AG10803 (cell line): ENCODE data around the gene RARG.

Experiments
- DNase-seq: peaks from one replicate; pipeline ENCODE4 v3.0.0; 2010; ENCODE audit warnings: low read depth
- H3K4me3 ChIP-seq: 2 replicates; pipeline ENCODE4 v1.5.1; 2011; ENCODE audit warnings: mild to moderate bottlenecking, low read length, control low read depth
- TF ChIP-seq, protein P1 (sequence below): conservative IDR thresholded peaks from 2 replicates; pipeline ENCODE4 v1.5.1; 2011; ENCODE audit warnings: mild to moderate bottlenecking, low read length, control low read depth, inconsistent platforms

Gene RARG

DNA sequence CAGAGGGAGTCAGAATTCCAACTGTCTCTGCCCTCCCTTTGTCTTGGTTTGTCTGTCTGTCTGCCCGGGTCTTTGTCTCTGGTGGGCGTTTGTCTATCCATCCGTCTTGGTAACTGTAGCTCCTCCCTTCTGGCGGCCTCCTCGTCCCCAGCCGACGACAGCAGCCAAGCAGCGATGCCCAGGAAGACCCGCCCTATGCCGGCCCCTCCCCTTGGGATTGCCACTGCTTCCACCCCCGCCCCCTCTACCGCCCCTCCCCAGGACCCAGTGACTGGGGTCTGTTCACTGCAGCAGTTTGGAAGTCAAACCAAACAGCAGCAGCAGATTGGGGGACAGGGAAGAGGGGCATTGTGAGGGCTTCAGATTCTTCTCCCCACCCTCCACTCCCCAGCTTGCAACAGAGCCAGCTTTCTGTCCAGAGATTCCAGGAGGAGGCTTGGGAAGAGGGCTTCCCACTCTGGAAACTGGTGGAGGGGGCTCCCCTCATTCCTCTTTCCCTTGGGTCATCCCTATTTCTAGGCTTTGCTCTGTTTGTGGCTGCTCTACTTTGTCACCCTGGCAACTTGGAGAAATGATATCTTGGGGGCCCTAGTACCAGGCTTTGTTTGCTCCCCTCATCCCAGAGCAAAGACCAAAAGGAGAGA is 2.4 kb upstream of the RARG start:
- no peak for DNase-seq
- TF ChIP-seq, protein P1, sequence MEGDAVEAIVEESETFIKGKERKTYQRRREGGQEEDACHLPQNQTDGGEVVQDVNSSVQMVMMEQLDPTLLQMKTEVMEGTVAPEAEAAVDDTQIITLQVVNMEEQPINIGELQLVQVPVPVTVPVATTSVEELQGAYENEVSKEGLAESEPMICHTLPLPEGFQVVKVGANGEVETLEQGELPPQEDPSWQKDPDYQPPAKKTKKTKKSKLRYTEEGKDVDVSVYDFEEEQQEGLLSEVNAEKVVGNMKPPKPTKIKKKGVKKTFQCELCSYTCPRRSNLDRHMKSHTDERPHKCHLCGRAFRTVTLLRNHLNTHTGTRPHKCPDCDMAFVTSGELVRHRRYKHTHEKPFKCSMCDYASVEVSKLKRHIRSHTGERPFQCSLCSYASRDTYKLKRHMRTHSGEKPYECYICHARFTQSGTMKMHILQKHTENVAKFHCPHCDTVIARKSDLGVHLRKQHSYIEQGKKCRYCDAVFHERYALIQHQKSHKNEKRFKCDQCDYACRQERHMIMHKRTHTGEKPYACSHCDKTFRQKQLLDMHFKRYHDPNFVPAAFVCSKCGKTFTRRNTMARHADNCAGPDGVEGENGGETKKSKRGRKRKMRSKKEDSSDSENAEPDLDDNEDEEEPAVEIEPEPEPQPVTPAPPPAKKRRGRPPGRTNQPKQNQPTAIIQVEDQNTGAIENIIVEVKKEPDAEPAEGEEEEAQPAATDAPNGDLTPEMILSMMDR, result no peak
- H3K4me3 ChIP-seq, result no peak overlapping the region; the same call in 1 of the 2 replicates

DNA sequence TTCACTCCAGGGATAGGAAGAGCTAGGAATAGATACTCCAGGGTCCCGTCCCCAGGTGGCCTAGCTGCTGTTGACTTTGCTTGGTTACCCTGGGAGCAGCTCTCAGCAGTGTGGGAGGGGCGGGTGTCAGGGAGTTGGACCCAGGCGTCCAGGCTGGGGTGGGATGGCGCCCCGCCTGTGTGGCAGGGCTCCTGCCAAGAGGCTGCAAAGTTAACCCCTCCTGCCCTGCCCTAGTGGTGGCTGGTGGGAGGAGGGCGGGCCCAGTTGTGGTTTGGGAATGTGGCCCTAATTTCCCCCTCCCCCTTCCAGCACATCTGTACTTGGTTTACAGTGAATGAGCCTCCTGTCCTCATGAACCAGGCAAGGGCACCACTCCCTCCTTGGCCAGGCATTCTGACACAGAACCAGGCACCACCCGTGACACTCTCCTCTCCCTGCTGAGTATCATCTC is 1.7 kb upstream of the RARG start:
- TF ChIP-seq, protein P1, result peak; percentile 20; the same call in 1 of the 2 replicates
- H3K4me3 ChIP-seq, result peak overlapping the region; percentile 68
- peak; percentile 60 for DNase-seq

DNA sequence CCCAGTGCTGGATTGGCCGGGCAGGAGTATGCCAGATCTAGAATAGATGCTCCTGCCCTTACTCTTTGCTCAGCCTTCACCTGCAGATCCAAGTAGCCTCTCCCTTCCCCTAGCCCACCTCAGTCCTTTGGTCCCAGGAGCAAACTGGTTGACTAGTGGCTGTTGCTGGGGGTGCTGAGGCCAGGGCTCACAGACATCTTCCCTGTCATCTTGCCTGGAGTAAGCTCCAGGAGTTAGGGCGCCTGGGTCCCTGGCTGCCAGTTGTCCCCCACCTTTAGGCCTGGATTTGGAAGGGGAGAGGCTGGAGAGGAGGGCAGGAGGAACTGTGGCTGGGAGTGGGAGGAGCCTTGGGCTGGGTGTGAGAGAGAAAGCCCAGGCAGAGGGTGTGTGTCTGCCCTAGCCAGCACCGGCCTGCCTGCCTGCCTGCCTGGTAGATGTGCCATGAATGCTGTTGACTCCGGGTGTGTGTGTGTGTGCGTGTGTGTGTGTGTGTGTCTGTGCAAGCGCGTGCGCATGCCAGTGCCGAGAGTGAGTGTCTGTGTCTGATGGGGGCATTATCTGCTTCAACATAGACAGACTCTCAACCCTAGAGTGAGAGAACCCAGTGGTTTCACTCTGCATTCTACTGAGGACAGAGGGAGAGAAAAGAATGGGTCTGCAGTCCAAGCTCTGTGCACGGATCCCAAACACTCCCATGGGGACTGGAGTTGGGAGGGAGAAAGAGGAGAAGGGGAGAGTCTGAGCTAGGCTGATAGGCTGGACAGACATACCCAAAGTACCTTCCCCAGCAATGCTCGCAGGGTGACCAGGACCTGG is 845 bp upstream of the RARG start:
- peak; percentile 56 for DNase-seq
- TF ChIP-seq, protein P1, result no peak
- H3K4me3 ChIP-seq, result peak overlapping the region; percentile 68

DNA sequence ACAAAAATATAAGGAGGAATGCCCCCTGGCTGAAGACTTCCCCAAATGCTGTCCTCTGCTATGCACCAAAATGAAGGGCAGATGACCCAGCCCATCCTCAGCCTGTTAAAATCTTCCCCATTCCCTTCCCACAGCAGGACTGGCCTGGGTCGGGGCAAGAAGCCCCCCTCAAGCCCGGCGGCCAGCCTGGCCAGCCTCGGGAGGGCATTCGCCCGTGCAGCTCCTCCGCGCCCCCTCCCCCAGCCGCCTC is 413 bp downstream of the RARG start:
- H3K4me3 ChIP-seq, result peak overlapping the region; percentile 84
- DNase-seq, result no peak
- TF ChIP-seq, protein P1, result peak; percentile 26

DNA sequence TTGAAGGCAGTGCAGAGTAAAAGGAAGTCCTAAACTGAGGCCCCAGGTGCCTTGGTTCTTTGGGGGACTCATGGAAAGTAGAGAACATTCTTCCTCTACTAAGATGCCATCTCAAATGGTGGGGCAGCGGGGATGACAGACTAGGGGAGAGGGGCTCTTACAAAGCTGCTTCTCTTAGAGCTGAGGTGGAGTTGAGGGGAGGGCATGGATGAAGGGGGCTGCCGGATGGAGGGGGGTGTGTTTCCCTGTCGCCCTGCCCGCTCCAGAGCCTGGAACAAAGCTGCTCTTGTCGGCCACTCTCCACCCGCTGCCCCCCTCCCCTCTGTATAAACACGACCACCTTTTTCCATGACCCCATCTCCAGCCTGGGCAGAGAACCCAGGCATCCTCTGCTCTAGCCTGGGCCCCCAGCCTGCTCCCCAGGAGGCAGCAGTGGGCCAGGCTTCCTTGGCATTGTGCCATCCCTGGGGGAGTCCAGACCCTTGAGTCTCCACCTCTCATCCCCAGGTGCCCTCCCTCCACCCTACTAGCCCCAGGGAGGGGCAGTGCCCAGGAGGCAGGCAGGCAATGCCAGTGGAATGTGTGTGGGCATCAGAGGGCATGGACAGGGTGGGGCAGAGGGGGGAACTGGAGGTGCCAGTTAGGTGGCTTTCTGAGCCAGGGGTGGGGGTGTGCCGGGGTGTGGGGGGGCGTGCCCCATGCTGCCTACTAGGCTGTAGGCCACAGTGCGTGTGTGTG is 1.7 kb downstream of the RARG start:
- peak overlapping the region; percentile 84 for H3K4me3 ChIP-seq

DNA sequence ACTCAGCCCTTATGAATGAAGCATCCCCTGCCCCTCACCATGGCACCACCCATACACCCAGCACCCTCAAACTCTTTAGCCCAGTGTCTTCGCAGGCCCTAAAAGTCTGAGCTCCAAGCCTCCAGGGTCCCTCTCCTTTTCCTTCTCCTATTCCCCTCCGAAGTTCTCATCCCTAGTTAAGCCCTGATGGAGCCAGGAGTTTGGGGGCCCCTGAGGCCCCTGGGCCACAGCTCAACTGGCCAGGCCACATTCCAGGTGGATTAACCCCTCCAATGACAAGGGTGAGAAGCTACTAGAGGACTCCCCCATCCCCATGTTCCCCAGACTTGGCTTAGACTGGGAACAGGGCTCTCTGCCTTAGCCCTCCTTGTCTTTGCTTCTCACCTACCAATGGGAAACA is 2.6 kb downstream of the RARG start:
- TF ChIP-seq, protein P1, result no peak
- DNase-seq, result no peak
- H3K4me3 ChIP-seq, result no peak overlapping the region

More for the DNA sequence above, 1.7 kb downstream of the RARG start:
- TF ChIP-seq, protein P1, result no peak
- DNase-seq, result no peak
